ENCODE results near the gene FAM114A2. TPM values are rescaled to one million over a fixed set of nuclear protein-coding genes. Genes with fewer than 3 reads are reported as not detected.

The FAM114A2 gene
- polyA plus RNA-seq, 1 of the 3 experiments (the other 2 are of a cell fraction), result 9.0 TPM

GRCh38 chr5:154077696-154078095 is 39.0 kb upstream of the FAM114A2 start:
- no peaks in the 10 kb centered on the region for H3K79me2 ChIP-seq (ENCODE audit: insufficient read depth)
- DNase-seq, result no peak
- no peak overlapping the region for H3K4me2 ChIP-seq

More at GRCh38 chr5:154077696-154078095, 39.0 kb upstream of the FAM114A2 start:
- Histone ChIP-seq H3K36me3 (replicated peaks in 1 of 2; ENCODE audit: control insufficient read depth in 1 of 2, insufficient read depth in 2 of 2, low read length in 1 of 2) (no peaks in the 10 kb centered on the region), H3K9ac (no peak overlapping the region), H3K4me3 (ENCODE audit: low read depth in 2 of 2, low read length in 1 of 2) (no peak overlapping the region), H3K4me1 (ENCODE audit: control insufficient read depth in 1 of 2, insufficient read depth in 2 of 2, low read depth in 1 of 2, low read length in 1 of 2) (peaks cover 11 to 12% of the 10 kb centered on the region in 2 experiments; a peak in 2 of 4 replicates), H3K9me2 (no peaks in the 10 kb centered on the region), H2AFZ (ENCODE audit: low read depth) (no peak overlapping the region), H3K9me3 (no peaks in the 10 kb centered on the region), H3K27me3 (ENCODE audit: insufficient read depth) (no peaks in the 10 kb centered on the region), H4K20me1 (ENCODE audit: insufficient read depth) (no peaks in the 10 kb centered on the region), H3F3A (replicated peaks; ENCODE audit: insufficient read depth) (no peaks in the 10 kb centered on the region), H3K27ac (ENCODE audit: low read depth in 2 of 2, low read length in 1 of 2) (no peak overlapping the region)
- 56% methylated on average over 1 of the region's 1 CpG for WGBS (ENCODE audit: low lambda C conversion rate)
- TF ChIP-seq REST (IDR thresholded peaks at IDR 0.05; ENCODE audit: low read depth, low read length) (no peak), MEF2A (IDR thresholded peaks at IDR 0.05; ENCODE audit: borderline replicate concordance, low read depth) (no peak), RCOR1 (IDR thresholded peaks at IDR 0.05; ENCODE audit: low read length) (no peak), GATA2 (CRISPR knock-in tag; IDR thresholded peaks at IDR 0.05) (no peak), JUND (IDR thresholded peaks at IDR 0.05) (no peak)
- TF ChIP-seq, protein P1, sequence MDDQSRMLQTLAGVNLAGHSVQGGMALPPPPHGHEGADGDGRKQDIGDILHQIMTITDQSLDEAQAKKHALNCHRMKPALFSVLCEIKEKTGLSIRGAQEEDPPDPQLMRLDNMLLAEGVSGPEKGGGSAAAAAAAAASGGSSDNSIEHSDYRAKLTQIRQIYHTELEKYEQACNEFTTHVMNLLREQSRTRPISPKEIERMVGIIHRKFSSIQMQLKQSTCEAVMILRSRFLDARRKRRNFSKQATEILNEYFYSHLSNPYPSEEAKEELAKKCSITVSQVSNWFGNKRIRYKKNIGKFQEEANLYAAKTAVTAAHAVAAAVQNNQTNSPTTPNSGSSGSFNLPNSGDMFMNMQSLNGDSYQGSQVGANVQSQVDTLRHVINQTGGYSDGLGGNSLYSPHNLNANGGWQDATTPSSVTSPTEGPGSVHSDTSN (IDR thresholded peaks at IDR 0.05), result no peak
- TF ChIP-seq, protein P2, sequence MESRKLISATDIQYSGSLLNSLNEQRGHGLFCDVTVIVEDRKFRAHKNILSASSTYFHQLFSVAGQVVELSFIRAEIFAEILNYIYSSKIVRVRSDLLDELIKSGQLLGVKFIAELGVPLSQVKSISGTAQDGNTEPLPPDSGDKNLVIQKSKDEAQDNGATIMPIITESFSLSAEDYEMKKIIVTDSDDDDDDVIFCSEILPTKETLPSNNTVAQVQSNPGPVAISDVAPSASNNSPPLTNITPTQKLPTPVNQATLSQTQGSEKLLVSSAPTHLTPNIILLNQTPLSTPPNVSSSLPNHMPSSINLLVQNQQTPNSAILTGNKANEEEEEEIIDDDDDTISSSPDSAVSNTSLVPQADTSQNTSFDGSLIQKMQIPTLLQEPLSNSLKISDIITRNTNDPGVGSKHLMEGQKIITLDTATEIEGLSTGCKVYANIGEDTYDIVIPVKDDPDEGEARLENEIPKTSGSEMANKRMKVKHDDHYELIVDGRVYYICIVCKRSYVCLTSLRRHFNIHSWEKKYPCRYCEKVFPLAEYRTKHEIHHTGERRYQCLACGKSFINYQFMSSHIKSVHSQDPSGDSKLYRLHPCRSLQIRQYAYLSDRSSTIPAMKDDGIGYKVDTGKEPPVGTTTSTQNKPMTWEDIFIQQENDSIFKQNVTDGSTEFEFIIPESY (IDR thresholded peaks at IDR 0.05; ENCODE audit: borderline replicate concordance, low read depth), result no peak
- CTCF ChIA-PET, result interaction anchor here (1.0 to 11.6 kb wide), 8 partner anchors 41 to 328 kb away, joined by 3 to 184 read pairs (median 6); partner anchors contain the start of gene GALNT10
- POLR2A ChIA-PET, result interaction anchor here (0.7 kb wide), 1 partner anchor 217 kb away, joined by 3 read pairs; no protein-coding TSS in a partner anchor

All from SK-N-SH (cell line).